HepG2 (cell line): ENCODE data around the gene ZNF638. TPM values are rescaled to one million over a fixed set of nuclear protein-coding genes. Genes with fewer than 3 reads are reported as not detected.

Experiments
- ATF7-NPFF ChIP-seq: sonication (generic); formaldehyde crosslinking; IDR thresholded peaks from 2 replicates; pipeline ENCODE4 v1.8.1; 2023; ENCODE audit warnings: mild to moderate bottlenecking, low read depth, missing genetic modification reagents, moderate library complexity
- BHLHE40 ChIP-seq: IDR thresholded peaks from 2 replicates; pipeline ENCODE4 v1.6.1; 2011; ENCODE audit warnings: low read length, improper control_type of control experiment
- CHCHD3 ChIP-seq: sonication (generic); formaldehyde crosslinking; IDR thresholded peaks from 2 replicates; pipeline ENCODE4 v1.8.0; 2022; ENCODE audit warnings: mild to moderate bottlenecking, missing genetic modification reagents, moderate library complexity
- CREB1 ChIP-seq, 2 experiments: fragments of 450-650 bp in 1 of 2; IDR thresholded peaks; 2 replicates each; pipeline ENCODE4 v1.6.1; 2016 to 2017; ENCODE audit warnings: control low read depth in 1 of 2, mild to moderate bottlenecking in 1 of 2, missing compliant biosample characterization in 1 of 2, missing genetic modification characterization in 1 of 2
- DMAP1 ChIP-seq: IDR thresholded peaks from 2 replicates; pipeline ENCODE4 v1.6.1; 2016
- ELF1 ChIP-seq: sonication (generic); formaldehyde crosslinking; IDR thresholded peaks from 2 replicates; pipeline ENCODE4 v1.4.0; 2020; ENCODE audit warnings: missing genetic modification reagents
- FIP1L1 ChIP-seq: fragments of 200-400 bp; formaldehyde crosslinking; IDR thresholded peaks from 2 replicates; pipeline ENCODE4 v1.6.1; 2018; ENCODE audit warnings: low read depth, mild to moderate bottlenecking, low read length, moderate library complexity, borderline replicate concordance; ENCODE audit not compliant: insufficient read depth
- HNRNPH1 ChIP-seq: fragments of 200-400 bp; formaldehyde crosslinking; optimal IDR thresholded peaks from 2 replicates; pipeline ENCODE3; 2017; ENCODE audit warnings: mild to moderate bottlenecking, low read depth, low read length
- KDM4B ChIP-seq: sonication (generic); formaldehyde crosslinking; IDR thresholded peaks from 2 replicates; pipeline ENCODE4 v1.4.0; 2020; ENCODE audit warnings: missing genetic modification reagents
- PCBP2 ChIP-seq: fragments of 200-400 bp; formaldehyde crosslinking; optimal IDR thresholded peaks from 2 replicates; pipeline ENCODE3; 2018; ENCODE audit warnings: low read length, low read depth; ENCODE audit not compliant: poor library complexity, severe bottlenecking
- RBFOX2 ChIP-seq: fragments of 200-400 bp; formaldehyde crosslinking; IDR thresholded peaks from 2 replicates; pipeline ENCODE4 v1.6.1; 2017; ENCODE audit warnings: low read depth, mild to moderate bottlenecking, low read length
- SMAD3 ChIP-seq: sonication (generic); formaldehyde crosslinking; IDR thresholded peaks from 2 replicates; pipeline ENCODE4 v1.4.0; 2020; ENCODE audit warnings: missing genetic modification reagents
- ZFP36L1 ChIP-seq: sonication (generic); formaldehyde crosslinking; IDR thresholded peaks from 2 replicates; pipeline ENCODE4 v1.8.0; 2022; ENCODE audit warnings: mild to moderate bottlenecking, missing genetic modification reagents, moderate library complexity
- ZNF225 ChIP-seq: sonication (generic); formaldehyde crosslinking; IDR thresholded peaks from 2 replicates; pipeline ENCODE4 v1.4.0; 2020; ENCODE audit warnings: mild to moderate bottlenecking, missing genetic modification reagents
- ZNF256 ChIP-seq: sonication (generic); formaldehyde crosslinking; conservative IDR thresholded peaks from 2 replicates; pipeline ENCODE4 v1.4.0; 2020; ENCODE audit warnings: missing genetic modification reagents
- ZNF329 ChIP-seq: sonication (generic); formaldehyde crosslinking; IDR thresholded peaks from 2 replicates; pipeline ENCODE4 v1.9.0; 2021; ENCODE audit warnings: low read depth, mild to moderate bottlenecking, missing genetic modification reagents
- ZNF335 ChIP-seq: sonication (generic); formaldehyde crosslinking; IDR thresholded peaks from 2 replicates; pipeline ENCODE4 v1.4.0; 2020; ENCODE audit warnings: missing genetic modification reagents
- ZNF33B ChIP-seq: sonication (generic); formaldehyde crosslinking; IDR thresholded peaks from 2 replicates; pipeline ENCODE4 v1.5.1; 2020; ENCODE audit warnings: mild to moderate bottlenecking, missing genetic modification reagents
- ZNF644 ChIP-seq: IDR thresholded peaks from 2 replicates; pipeline ENCODE4 v1.6.1; 2016; ENCODE audit warnings: low read depth
- ZNF672 ChIP-seq: sonication (generic); formaldehyde crosslinking; IDR thresholded peaks from 2 replicates; pipeline ENCODE4 v1.8.1; 2022; ENCODE audit warnings: missing genetic modification reagents
- polyA plus RNA-seq, 8 experiments: library from polyadenylated mRNA; depleted of rRNA in 3 of 8; stranded (reverse) in 7 of 8; unstranded in 1 of 8; fragments of >200 nt; fragmentation: Illumina TruSeq in 4 of 8; extraction: Trizol in 4 of 8; gene quantifications; 2 replicates each; pipeline versions ENCODE4 v1.2.1 to v1.2.3, GENCODE V29; 2011 to 2016; ENCODE audit warnings: low read depth in 4 of 8, missing spikeins in 1 of 8, mixed read lengths in 1 of 8; ENCODE audit not compliant: insufficient read depth in 1 of 8
- total RNA-seq, 5 experiments: library from RNA; depleted of rRNA; stranded (reverse); fragments of >200 nt; fragmentation: Illumina TruSeq; extraction: Trizol; gene quantifications; 2 replicates each; pipeline ENCODE4 v1.2.3, GENCODE V29; 2016; ENCODE audit warnings: low read depth in 1 of 5
- TF ChIP-seq, protein P1 (sequence below): IDR thresholded peaks from 2 replicates; pipeline ENCODE4 v1.6.1; 2012; ENCODE audit warnings: inconsistent platforms
- TF ChIP-seq, protein P2 (sequence below): sonication (generic); IDR thresholded peaks from 2 replicates; pipeline ENCODE4 v1.6.1; 2016; ENCODE audit warnings: low read depth, borderline replicate concordance
- TF ChIP-seq, protein P3 (sequence below): sonication (generic); formaldehyde crosslinking; IDR thresholded peaks from 2 replicates; pipeline ENCODE4 v1.4.0; 2020; ENCODE audit warnings: mild to moderate bottlenecking, missing genetic modification reagents
- TF ChIP-seq, protein P4 (sequence below): sonication (generic); formaldehyde crosslinking; IDR thresholded peaks from 2 replicates; pipeline ENCODE4 v1.4.0; 2020; ENCODE audit warnings: missing genetic modification reagents, borderline replicate concordance

Gene ZNF638
- total and polyA plus RNA-seq, 2 of the 13 experiments (the other 11 are each of a cell fraction or from before 2014, with no cell fraction given) = 92.7 to 144 TPM

DNA sequence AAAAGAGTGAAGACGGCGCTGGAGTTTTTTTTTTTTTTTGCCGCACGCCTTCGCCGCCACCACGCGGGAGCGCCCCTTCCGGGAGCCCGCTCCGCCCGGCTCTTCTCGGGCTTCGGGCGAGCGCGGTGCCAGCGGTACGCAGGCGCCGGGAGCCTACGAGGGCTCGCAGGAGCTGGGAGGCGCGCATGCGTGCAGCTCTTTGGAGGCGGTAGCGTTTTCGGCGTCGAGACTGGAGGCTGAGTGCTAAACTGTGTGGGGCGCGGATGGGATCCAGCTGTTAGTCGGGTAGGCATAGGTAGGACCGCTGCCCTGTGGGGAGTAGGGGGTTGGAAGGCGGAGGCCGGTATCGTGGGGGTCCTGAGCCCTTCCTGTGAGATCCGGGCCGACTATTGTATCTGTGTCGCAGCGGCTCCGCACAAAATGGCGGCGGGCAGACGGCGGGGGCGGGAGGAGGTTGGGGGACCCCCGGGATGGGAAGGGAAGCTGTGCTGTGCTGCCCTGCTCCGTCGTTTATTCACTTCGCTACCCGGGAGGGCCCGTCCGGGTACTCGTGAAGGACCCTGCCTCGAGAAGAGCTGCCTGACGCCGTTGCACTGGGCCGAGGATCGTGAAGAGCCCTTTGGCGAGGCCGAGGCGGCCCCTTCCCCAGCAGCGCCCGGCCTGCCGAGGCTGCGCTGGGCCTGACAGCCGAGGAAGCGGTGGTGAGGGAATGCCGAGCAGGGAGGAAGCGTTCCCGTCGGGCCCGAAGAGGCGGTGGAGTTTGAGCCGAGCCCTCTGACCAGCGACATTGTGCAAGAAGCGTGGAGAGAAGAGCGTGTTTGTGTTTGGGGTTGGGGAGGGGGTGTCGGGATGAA, at the start of gene ZNF638 (continued):
- TF ChIP-seq ATF7-NPFF (peak; percentile 91), CHCHD3 (peak; percentile 90; the same call in 1 of the 2 replicates), ZNF256 (CRISPR knock-in tag) (peak; percentile 90; the same call in 1 of the 2 replicates), ZNF329 (no peak), KDM4B (CRISPR knock-in tag) (no peak; the same call in none of the 2 replicates), DMAP1 (CRISPR knock-in tag) (peak; percentile 74), ZNF33B (CRISPR knock-in tag) (peak; percentile 79), CREB1 (IDR thresholded peaks at IDR 0.05) (no peak), CREB1 (CRISPR knock-in tag; IDR thresholded peaks at IDR 0.05) (no peak), ELF1 (CRISPR knock-in tag) (peak; percentile 20; the same call in 1 of the 2 replicates), RBFOX2 (peak; percentile 93), ZNF672 (peak; percentile 88), PCBP2 (peak; percentile 69), ZNF225 (CRISPR knock-in tag) (peak; percentile 33; the same call in 1 of the 2 replicates), HNRNPH1 (no peak), ZFP36L1 (CRISPR knock-in tag) (no peak), ZNF644 (peak; percentile 15; the same call in 1 of the 2 replicates), ZNF335 (CRISPR knock-in tag) (no peak), FIP1L1 (peak; percentile 88; the same call in 1 of the 2 replicates), BHLHE40 (0 out of 2 replicates have a peak, but pooled peaks have one; percentile 1), SMAD3 (no peak)
- TF ChIP-seq, protein P1, sequence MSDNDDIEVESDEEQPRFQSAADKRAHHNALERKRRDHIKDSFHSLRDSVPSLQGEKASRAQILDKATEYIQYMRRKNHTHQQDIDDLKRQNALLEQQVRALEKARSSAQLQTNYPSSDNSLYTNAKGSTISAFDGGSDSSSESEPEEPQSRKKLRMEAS = peak; percentile 84
- TF ChIP-seq, protein P2, sequence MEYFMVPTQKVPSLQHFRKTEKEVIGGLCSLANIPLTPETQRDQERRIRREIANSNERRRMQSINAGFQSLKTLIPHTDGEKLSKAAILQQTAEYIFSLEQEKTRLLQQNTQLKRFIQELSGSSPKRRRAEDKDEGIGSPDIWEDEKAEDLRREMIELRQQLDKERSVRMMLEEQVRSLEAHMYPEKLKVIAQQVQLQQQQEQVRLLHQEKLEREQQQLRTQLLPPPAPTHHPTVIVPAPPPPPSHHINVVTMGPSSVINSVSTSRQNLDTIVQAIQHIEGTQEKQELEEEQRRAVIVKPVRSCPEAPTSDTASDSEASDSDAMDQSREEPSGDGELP = peak; percentile 35; the same call in 1 of the 2 replicates
- TF ChIP-seq, protein P3, sequence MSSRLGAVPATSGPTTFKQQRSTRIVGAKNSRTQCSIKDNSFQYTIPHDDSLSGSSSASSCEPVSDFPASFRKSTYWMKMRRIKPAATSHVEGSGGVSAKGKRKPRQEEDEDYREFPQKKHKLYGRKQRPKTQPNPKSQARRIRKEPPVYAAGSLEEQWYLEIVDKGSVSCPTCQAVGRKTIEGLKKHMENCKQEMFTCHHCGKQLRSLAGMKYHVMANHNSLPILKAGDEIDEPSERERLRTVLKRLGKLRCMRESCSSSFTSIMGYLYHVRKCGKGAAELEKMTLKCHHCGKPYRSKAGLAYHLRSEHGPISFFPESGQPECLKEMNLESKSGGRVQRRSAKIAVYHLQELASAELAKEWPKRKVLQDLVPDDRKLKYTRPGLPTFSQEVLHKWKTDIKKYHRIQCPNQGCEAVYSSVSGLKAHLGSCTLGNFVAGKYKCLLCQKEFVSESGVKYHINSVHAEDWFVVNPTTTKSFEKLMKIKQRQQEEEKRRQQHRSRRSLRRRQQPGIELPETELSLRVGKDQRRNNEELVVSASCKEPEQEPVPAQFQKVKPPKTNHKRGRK (CRISPR knock-in tag) = no peak
- TF ChIP-seq, protein P4, sequence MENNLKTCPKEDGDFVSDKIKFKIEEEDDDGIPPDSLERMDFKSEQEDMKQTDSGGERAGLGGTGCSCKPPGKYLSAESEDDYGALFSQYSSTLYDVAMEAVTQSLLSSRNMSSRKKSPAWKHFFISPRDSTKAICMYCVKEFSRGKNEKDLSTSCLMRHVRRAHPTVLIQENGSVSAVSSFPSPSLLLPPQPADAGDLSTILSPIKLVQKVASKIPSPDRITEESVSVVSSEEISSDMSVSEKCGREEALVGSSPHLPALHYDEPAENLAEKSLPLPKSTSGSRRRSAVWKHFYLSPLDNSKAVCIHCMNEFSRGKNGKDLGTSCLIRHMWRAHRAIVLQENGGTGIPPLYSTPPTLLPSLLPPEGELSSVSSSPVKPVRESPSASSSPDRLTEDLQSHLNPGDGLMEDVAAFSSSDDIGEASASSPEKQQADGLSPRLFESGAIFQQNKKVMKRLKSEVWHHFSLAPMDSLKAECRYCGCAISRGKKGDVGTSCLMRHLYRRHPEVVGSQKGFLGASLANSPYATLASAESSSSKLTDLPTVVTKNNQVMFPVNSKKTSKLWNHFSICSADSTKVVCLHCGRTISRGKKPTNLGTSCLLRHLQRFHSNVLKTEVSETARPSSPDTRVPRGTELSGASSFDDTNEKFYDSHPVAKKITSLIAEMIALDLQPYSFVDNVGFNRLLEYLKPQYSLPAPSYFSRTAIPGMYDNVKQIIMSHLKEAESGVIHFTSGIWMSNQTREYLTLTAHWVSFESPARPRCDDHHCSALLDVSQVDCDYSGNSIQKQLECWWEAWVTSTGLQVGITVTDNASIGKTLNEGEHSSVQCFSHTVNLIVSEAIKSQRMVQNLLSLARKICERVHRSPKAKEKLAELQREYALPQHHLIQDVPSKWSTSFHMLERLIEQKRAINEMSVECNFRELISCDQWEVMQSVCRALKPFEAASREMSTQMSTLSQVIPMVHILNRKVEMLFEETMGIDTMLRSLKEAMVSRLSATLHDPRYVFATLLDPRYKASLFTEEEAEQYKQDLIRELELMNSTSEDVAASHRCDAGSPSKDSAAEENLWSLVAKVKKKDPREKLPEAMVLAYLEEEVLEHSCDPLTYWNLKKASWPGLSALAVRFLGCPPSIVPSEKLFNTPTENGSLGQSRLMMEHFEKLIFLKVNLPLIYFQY (CRISPR knock-in tag) = peak; percentile 16; the same call in 1 of the 2 replicates
